Fibroblast of the aortic adventitia (primary cell): ENCODE results near the gene PSMG4. TPM values are rescaled to one million over a fixed set of nuclear protein-coding genes. Genes with fewer than 3 reads are reported as not detected.
A peak's percentile ranks its signal among the peaks of the same experiment; 100 is the strongest.
"Not testable (repeated sequence)": the region's sequence is repeated elsewhere in the genome, so short reads cannot be mapped to it uniquely, and the experiment has no call there.

Source experiments
- DNase-seq: peaks from one replicate; pipeline ENCODE4 v3.0.0-alpha.2; 2010; ENCODE audit warnings: low read depth
- H3K4me3 ChIP-seq: 2 replicates; pipeline ENCODE4 v1.5.1; 2011; ENCODE audit warnings: low read depth, mild to moderate bottlenecking, control low read depth, low read length, moderate library complexity
- total RNA-seq: library from RNA; depleted of rRNA; stranded (reverse); fragments of >200 nt; gene quantifications from 2 replicates; pipeline ENCODE4 v1.2.3, GENCODE V29; 2012; ENCODE audit warnings: low replicate concordance
- TF ChIP-seq, protein P1 (sequence below): IDR thresholded peaks from 2 replicates; pipeline ENCODE4 v1.5.1; 2011; ENCODE audit warnings: mild to moderate bottlenecking, low read length, control low read depth, inconsistent platforms; ENCODE audit not compliant: insufficient read depth

Gene PSMG4
- total RNA-seq, 1 donor = 15.4 TPM

DNA sequence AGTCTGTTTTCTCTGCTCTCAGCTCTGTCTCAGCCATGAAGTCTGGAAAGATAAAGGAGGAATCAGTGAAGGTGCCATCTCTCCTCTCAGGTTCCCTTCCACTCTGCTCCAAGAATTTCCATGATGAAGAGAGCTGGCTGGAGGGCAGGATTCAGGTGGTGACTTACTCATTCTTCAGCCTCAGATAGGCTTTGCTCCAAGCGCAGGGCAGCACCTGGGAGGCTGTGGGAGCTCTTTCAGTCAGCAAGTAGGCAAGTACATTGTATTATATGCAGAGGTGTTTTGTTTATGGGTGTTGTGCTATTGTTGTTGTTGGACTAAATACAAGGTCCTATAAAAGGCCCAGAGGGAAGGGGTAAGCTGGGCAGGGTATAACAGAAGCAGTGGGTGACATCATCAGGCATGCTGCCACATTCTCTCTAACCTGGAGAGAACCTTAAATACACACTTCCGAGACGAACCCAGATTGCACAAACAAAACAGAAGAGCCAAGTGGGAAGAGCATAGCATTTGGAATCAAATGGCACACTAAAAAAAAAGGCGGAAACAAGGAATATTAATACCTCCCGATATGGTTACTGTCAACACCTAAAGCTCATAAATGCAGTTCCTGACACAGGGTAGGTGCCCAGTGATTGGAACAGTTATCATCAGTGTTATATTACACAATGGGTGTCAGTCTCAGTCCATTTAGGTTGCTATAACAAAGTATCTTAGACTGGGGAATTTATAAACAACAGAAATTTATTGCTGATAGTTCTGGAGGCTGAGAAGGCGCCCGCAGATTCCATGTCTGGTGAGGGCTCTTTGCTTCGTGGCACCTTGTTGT, 14.5 kb upstream of the PSMG4 start:
- no peak for DNase-seq
- H3K4me3 ChIP-seq = no peak overlapping the region
- TF ChIP-seq, protein P1, sequence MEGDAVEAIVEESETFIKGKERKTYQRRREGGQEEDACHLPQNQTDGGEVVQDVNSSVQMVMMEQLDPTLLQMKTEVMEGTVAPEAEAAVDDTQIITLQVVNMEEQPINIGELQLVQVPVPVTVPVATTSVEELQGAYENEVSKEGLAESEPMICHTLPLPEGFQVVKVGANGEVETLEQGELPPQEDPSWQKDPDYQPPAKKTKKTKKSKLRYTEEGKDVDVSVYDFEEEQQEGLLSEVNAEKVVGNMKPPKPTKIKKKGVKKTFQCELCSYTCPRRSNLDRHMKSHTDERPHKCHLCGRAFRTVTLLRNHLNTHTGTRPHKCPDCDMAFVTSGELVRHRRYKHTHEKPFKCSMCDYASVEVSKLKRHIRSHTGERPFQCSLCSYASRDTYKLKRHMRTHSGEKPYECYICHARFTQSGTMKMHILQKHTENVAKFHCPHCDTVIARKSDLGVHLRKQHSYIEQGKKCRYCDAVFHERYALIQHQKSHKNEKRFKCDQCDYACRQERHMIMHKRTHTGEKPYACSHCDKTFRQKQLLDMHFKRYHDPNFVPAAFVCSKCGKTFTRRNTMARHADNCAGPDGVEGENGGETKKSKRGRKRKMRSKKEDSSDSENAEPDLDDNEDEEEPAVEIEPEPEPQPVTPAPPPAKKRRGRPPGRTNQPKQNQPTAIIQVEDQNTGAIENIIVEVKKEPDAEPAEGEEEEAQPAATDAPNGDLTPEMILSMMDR = no peak

DNA sequence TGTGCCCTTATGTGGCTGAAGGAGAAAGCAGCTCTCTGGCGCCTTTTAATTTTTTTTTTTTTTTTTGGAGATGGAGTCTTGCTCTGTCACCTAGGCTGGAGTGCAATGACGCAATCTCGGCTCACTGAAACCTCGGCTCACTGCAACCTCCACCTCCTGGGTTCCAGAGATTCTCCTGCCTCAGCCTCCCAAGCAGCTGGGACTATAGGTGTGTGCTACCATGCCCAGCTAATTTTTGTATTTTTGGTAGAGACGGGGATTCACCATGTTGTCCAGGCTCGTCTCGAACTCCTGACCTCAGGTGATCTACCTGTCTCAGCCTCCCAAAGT, 13.9 kb upstream of the PSMG4 start:
- not testable (repeated sequence) for H3K4me3 ChIP-seq, DNase-seq

DNA sequence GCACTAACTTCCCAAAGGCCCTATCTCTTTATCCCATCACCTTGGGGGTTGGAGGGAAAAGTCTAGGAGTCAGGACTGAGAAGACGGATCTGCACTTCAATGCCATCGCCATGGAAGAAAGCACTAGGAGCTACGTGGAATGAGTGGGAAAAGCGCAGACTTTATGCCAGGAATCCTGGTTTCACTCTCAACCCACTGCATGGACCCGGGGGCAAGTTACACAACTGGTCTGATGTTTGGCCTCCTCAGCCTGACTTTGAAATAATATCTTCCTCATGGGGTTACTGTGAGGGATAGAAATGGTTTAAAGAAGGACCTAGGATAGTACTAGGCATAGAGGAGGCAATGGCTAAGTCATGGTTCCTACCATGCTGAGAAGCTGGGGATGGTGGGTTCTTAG, 13.5 kb upstream of the PSMG4 start:
- no peak for DNase-seq
- no peak overlapping the region for H3K4me3 ChIP-seq
- TF ChIP-seq, protein P1 = no peak

DNA sequence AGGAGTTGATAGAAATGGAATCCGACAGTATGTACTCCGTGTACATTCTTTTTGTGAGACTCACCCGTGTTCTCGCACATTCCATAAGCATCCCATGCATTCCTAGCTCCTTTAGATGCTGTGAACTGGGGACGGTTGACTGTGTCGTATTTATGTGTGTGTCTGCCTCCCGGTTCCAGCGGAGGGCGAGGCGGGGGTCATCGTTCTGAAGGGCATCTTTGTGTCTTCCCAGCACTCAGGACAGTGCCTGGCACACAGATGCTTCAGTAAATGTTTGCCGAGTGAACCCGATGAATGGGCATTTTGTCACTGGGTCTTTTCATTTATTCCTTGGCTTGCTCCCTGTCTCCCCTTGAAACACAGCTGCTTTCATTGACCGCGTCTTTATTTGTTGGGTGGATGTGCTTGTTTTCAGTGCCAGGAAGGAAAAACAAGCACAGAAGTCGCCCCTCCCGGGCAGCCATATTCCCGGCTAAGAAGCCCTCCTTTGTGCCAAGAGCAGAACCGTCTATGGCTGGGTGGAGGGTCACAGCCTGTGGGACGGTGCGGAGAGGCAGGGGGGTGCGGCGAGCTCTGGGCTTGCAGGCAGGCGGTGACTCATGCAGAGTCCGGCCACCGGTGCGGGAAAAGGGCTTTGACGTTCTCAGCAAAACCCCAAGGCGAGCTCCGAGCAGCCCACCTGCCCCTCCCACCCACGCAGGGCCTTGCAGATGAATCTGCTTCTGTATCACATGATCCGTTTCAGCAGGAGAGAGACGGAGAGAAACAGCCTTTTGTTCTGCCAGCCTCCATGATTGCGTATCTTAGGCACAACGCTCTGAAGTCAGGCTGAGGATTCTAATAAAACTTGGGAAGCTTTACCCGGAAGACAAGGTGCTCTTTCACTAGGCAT, 11.2 kb upstream of the PSMG4 start:
- TF ChIP-seq, protein P1 = no peak
- peak overlapping the region; percentile 52 for H3K4me3 ChIP-seq
- peak; percentile 61 for DNase-seq

DNA sequence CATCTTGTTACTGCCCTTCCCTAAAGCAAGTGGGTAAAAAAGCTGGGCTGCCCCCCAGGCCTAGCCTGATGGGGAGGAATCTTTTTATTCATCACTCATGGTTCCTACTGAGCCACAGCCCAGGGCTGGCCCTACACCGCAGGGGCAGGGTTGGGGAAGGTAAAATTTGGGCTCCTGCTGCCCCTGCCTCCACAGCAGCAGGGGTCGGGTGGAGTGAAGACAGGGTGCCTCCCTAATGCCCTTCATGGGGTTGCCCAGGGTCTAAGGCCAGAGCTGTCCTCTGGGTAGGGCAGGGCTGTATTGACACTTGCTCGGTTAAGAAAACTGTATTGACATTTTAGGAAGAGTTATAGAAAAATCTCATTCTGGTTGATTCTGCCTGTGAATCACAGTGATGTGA, 8.9 kb upstream of the PSMG4 start:
- TF ChIP-seq, protein P1 = no peak
- no peak for DNase-seq
- no peak overlapping the region for H3K4me3 ChIP-seq

DNA sequence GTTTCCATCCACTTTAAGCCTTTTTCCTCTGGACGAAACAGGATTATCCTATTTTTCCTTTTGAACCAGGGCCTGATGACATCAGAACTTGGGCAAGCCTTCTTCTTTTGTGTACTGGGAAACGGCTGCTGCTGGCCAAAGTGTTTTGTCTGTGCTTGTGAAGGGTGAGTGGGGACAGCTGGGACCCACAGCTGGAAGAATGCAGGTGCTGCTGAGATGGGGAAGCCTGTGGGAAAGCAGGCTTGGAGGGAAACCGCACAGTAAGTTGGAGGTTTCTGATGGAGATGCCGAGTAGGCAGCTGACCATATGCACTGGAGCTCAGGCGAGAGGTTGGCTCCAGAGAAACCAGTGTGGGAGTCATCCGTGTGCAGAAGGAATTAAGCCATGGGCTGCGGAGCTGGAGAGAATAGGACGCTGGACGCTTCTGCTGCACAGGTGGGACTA, 8.5 kb upstream of the PSMG4 start:
- TF ChIP-seq, protein P1 = no peak
- H3K4me3 ChIP-seq = no peak overlapping the region
- peak; percentile 25 for DNase-seq

DNA sequence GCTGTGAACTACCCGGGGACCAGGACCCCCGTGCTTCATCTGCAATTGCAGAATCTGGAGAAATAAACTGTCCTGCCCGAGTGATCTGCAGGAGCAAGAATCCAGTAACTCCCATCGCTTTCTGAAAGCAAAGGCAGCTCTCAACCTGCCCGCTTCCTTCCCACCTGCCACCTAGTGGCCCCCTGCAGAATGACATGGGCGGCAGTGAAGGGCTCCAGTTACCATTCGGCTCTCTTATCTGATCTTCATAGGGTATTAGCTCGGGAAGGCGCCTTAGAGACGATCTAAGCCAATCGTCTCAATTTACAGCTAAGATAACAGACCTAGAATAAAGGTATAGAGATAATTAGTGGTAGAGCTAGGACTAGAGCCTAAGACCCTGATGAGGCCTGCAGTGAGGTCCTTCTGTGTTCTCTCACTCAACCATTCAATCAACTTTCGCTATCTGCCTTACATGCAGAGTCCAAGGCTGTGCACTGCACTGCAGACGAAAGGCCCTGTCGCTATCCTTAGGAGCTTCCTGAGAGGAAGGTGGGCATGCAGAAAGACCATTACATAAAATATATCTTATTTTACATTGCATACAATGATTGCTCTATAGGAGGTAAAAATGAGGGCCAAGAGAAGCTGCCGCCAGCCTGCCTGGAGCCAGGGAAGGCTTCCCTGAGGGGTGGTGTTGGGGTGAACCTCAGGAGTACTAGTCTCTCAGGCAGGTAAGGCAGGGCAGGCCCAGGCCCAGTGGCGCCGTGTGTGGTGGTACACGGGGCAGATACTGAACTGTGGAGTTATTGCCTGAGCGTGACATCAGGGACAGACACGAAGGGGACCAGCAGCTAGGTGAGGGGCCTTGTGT, 7.1 kb upstream of the PSMG4 start:
- H3K4me3 ChIP-seq = no peak overlapping the region
- TF ChIP-seq, protein P1 = peak; percentile 100
- peak; percentile 86 for DNase-seq
